Measurements from ENCODE around the gene PML. TPM values are rescaled to one million over a fixed set of nuclear protein-coding genes. Genes with fewer than 3 reads are reported as not detected.

PML gene
- total and polyA plus RNA-seq, 2 of the 4 experiments (the other 2 are of a cell fraction), result 8.8 to 22.6 TPM

- TF ChIP-seq CTCF (conservative IDR thresholded peaks at IDR 0.05; ENCODE audit: low read depth, low read length), result no peak
Measured at GRCh38 chr15:73955861-73956742, 38.4 kb upstream of the PML start (continued).

Data from IMR-90 (cell line).